Inferior parietal cortex (tissue), 1 donor: Measurements from ENCODE around the gene PLA2G4E.

Experiments
- DNase-seq: peaks from one replicate; pipeline ENCODE4 v3.0.0-alpha.2; 2016; ENCODE audit errors: extremely low spot score

The PLA2G4E gene

DNA sequence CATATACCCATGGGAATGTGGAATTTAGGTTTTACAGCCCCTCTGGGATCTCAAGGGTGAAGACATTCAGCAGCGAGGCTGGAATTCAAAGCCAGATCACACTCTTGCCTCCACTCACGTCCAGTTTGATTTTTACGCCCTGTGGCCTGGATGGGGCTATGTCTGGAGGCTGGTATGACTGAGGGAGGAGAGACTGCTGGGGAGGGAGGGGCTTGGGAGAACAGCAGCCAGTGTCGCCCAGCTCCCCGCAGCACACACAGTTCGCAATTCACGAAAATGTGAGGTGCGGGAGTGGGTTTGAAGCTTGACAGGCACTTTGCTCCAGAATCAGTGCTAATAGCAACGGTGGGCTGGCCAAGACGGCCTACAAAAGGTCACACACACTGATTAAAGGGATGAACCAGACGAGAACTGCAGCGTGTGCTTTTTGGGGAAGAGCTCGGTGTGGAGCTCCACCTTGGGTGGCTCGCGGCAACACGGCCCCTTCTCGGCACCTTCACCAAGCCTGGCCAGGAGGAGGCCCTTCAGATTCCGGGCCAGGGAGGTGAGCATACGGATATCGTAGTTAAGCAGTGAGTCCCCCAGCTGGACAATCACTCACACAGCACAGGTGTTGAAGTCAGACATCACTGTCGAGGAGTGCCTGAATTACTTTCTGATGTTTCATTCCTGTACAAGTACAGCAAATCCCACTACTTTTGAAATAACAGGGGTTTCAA, 64.9 kb downstream of the PLA2G4E start:
- DNase-seq: no peak

DNA sequence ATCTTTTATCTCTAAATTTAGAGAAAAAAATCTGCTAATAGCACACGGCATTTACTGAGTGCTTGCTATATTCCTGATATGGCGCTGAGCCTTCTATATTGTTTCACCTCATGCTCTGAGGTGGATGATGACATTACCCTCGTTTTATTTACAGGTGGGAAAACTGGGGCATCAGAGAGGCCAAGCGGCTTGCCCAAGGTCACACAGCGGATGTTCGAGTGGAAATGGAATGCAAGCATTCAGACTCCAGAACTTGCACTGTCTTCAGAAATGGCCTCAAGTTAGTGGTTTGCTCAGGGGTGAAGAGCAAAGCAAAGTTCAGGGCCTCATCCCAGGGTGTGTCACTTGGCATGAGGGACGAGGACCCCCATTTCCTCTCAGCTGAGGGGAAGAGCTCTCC, 65.7 kb downstream of the PLA2G4E start:
- DNase-seq: no peak

DNA sequence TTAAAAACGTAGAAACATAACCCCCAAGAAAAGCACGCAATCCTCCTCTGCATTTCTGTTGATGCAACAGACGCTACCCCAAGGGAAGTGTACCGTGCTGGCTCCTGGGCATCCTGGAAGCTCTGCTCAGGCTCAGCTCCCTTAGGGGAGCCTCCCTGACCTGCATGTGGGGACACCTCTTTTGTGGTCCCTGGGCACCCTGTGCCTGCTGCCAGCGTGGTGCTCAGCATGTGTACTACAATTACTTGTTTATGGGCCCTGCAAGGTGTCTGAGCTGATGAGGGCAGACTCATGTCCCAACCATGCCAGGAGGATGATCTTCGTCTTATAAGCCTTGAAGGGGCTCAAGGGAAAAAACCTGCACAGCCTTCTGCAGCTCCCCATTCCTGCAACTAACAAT, 66.8 kb downstream of the PLA2G4E start:
- no peak for DNase-seq

DNA sequence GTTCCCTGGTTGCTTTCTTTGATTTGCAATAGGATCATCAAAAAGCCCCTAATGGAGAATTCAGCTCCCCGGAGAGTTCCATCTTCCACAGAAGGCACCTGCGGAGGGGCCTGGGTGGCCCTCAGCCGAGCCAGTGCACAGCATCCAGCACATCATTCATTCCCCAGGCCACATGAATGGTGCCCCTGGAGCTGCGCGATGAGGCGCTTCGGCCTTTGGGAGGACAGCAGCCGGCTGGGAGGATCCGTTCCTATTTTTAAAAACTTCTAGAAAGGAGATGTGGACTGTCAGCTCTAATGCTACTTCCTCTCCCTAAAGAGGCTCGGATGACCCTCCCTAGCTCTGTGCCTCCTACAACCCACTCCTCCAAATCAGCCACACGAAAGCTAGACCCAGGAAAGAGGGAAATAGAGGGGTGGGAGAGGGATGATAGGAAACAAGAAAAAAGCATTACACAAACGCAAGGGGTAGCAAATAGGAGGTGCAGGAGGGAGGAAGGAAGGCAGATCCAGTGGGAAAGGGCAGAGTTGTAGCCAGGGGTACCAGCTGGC, 68.8 kb downstream of the PLA2G4E start:
- DNase-seq: no peak

DNA sequence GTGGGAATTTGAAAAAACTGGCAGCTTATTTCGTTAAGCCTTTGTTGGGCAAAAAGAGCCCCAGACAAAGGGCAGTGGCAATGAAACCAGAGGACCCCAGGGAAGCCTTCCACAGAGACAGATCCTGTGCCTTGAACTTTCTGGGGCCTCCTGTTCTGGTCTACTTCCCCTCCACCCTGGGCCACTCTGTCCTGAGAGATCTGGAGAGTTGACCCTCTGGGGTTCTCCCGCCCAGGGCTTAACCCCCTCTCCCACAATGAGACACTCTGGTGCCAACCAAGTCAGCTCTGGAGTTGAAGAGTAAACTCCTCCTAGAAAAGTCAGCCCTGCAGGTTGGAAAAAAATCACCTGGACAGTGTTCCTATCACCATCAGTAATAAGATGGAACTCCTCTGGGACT, 69.3 kb downstream of the PLA2G4E start:
- DNase-seq: no peak

DNA sequence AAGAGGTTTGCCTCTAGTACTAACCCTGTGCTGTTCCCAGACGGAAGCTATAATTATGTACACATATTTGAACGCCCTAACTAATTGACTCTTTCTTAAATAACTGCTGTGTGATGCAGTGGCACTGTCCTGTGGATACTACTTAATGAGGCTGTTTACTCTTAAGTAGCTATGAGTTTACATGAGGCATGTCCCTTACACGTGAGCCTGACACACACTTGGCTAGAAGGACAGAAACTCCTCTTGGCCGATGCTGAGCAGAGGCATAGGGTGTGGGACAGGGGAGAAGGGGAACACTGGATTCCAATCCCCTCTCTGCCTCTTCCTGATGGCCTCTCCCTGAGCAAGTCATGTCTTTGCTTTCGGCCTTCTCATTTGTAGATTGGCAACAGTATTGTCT, 70.4 kb downstream of the PLA2G4E start:
- DNase-seq: no peak

DNA sequence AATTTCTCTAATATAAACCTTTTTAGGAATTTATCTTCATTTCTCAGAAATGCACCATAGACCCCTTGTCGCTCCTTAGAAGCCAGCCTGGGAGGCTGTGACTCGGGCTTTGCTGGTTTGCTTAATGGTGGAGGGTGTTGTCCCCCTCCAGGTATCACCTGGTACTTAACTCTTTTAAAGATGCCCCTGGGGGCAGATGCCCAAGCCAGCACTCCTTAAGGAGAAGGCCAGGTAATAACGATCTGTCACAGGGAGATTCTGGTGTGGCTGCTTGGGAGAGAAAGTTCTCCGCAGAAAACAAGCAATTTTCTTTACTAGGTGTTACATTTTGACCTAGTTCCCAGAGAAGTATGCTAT, 70.7 kb downstream of the PLA2G4E start:
- DNase-seq: no peak

DNA sequence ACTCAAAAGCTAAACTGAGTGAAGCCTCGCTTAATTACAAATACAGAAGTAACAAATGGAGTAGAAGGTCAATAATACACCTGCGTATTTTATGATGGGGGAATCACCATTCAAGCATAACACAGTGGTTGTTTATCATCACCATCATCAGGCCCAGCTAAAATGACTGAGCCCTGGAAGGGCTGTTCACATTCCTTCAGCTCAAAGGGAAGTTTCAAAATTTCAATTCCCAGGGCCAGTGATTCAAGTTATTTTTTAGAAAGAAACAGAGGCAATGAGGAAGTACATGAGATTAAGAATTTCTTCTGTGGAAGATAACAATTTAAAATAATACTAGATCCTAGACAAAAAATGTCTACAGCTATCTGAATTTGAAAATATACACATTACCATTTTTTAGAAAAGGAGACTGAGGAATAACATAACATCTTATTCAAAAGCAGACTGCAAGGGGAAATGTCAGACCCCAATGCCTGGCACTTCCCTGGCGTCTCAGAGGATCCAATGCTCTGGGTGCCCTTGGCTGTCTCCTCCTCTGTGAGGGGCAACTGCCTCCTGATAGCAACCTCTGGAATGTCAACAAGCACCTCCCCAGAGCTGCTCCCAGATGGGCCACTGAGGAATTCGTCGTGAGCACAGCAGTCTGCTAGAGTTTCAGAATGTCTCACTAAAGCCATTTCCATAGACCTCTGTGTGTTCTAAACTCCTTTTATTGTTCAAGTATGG, 71.3 kb downstream of the PLA2G4E start:
- no peak for DNase-seq

DNA sequence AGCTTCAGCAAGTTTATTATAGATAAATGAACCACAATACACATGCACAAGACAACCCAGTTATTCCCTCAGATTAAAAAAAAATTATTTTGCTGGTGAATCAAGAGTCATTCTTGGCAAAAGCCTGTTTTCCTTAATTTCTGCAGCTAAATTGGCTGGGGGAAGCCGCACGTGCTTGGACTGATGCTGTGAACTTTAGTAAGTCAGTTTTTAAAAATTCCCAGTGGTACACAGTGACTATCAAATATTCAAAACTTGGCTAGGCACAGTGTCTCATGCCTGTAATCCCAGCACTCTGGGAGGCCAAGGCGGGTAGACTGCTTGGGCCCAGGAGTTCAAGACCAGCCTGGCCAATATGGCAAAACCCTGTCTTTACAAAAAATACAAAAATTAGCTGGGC, 72.4 kb downstream of the PLA2G4E start:
- DNase-seq: no peak

DNA sequence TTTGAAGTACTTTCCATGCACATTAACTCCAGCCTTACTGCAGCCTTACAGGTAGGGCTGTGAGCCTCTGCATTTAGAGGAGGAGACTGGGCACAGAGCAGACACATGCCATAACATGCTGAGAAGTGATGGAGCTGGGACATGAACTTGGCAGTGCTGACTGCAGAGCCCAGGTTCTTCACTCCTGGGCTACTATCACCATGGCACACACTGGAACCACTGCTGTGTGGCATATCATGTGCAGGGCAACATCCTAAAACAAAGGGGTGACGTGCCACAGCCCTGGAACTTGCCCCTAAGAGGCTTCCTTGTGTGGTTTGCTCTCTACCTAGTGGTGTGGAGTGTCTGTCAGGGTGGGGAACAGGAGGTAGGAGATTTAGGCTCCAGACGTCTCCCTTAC, 73.9 kb downstream of the PLA2G4E start:
- DNase-seq: no peak

DNA sequence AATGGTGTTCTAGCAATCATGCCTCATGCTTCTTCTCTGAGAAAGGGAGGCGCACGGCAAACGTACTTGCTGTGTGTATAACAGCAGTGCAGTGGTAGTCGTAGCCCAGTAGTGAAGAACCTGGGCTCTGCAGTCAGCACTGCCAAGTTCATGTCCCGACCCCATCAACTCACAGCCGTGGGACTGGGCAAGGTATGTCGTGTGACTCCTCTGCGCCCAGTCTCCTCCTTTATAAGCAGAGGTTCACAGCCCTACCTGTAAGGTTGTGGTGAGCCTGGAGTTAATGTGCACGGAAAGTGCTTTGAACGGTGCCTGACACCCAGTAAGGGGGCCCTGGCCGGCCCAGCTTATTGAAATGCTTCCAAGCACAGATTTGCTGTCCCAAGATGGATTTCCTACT, 75.1 kb downstream of the PLA2G4E start:
- DNase-seq: no peak

DNA sequence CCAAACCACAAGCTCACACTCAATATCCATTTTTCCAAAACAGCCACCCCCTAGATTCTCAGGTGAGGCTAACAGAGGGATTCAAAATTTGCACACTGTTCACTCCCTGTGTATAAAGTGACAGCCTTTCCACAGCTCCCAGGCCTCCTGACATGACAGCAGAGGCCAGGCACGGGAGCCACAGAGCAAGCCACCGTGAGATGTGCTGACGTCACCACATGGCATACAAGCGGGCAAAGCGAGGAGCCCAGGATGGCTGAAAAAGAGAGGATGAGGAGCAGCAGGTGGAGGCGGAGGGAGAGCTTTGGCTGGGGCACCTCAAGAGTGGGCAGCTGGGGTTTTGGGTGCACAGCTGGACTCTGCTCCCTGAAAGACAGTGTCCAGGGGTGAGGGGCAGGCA, 75.6 kb downstream of the PLA2G4E start:
- DNase-seq: no peak

DNA sequence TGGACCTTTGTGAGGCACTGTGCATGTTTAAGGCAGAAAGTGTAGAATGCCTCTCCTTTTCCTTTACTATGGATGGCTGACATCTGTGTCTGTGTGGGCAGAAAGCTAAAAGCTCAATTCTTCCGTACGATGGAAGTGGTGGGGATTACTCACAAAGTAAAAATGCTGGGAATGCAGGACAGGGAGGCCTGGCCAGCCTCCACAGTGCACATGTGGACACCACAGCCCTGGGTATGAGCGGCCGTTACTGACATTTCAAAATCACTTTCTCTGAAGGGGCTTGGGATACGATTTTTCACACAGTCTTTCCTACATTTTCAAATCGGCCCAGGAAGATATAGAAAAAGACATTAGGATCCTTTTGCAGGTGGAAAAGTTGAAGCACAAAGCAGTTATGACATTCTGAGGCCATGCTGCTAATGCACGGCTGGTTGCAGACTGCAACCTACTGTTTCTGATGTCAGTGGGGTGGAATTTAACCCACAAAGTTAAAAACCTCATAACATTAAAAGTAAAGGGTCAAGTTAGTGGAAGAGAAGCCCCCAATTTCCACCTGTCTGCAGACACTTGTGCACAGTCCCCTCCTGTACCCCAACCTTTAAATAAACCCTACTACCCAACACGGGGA, 76.4 kb downstream of the PLA2G4E start:
- DNase-seq: no peak

DNA sequence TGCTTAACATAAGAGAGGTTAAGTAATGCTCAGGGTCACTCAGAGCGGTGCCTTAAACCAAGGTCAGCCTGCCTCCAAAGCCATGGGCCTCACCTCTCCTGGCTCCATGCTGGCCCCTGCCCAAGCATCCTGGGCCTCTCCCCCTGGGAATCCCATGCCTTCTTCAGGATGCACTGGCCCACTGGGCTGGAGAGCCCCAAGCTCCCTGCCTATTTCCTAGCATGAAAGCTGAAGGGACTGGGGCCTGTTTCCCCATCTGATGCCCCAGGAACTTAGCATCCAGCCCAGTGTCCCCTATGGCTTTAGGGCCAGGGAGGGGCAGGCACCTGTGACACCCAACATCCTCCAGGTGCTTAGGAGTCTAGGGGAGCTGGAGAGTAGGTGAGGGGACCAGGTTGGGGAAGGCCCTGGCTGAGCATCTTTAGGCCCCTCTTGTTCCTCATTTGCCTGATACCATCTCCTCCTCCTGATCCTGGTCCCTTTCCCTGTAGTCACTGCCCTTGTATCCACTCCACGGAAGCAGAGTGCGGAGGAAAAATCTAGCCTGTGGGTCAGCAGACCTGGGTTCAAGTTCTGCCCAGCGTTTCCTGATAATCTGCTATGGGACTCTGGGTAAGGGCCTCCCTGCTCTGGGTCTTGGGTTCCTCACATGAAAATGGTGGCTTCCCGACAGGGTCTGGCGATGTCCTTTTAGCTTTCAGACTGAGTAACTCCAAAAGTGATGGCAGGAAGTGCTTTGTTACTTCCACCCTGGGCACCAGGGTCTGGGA, 77.1 kb downstream of the PLA2G4E start:
- no peak for DNase-seq

DNA sequence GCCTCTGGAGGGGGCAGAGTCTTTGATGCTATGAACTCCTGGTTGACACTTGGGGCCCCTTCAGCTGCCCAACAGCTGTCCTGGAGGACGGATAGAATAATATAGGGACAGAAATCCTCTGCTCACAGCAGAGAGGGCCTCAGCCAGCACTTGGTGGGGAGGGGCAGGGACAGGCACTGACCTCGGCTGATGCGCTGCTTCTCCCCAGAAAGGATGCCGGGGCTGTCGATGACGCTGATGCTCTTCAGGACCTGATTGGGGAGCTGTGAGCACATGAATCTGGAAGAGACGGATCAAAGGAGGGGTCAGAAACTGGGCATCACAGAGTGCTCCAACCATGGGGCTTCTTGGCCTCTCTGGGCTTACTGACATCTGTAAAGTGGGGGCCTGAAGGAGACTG, 78.0 kb downstream of the PLA2G4E start:
- no peak for DNase-seq

DNA sequence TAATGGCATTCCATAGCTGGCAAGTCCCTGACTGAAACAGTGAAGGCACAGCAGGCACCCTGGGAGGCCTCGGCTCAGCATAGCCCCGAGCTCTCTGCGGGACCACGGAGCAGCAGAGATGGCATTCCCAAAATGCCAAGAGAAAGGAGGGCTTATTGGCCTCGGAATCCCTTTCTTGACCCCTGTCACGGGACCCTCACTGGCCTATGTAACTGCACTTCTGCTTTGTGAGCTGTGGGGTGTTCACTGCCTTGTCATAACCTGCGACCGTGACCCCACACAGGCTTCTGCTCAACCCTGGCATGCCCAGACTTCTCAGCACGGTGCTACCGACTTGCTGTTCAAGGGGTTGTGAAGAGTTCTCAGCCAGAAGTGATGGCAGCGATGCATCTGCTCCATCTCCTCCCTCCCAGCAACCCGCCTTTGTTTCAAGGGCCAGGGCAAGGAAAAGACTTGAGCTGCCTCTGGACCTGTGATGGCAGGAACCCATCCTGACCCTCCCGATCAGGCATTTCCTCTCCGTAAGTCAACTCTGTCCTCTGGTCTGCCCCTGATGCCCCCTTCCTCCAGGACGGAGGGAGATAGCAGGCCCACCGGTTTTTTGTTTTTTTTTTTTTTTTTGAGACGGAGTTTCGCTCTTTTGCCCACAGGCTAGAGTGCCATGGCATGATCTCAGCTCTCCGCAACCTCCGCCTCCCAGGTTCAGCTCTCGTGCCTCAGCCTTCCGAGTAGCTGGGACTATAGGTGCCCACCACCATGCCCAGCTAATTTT, 79.0 kb downstream of the PLA2G4E start:
- no peak for DNase-seq

DNA sequence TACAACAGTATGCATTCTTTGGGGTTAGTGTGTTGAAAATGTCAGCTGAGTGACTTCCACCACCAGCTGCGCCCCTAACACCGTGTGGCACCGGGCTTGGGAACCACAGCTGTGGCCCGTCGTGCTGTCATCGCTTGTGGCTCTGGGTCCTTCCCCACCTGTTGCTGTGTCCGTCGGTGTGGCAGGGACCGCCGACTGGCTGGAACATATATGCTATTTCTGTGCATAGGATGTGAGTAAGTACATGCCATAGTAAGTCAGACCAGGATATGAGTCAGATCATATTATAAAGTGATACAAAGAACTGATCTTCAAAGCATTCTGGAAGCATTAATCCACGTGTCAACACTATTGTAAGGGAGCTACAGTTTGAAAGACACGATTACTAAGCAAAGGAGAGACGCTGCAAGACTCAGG, 80.4 kb downstream of the PLA2G4E start:
- DNase-seq: no peak

DNA sequence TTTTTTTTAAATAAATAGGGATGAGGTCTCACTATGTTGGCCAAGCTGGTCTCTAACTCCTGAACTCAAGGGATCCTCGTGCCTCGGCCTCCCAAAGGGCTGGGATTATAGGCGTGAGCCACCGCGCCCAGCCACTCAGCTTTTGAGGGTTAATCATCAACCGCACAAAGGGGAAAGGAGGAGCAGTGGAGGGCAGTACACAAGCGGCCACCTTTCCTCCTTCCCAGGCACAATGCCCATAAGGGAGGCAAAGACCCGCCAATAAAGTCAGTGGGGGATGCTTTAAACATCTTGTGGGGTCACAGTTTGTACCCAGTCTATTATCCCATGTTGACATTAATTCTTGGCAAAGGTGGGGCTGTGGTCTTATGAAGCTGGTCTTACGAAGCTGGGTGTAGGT, 80.9 kb downstream of the PLA2G4E start:
- DNase-seq: no peak

DNA sequence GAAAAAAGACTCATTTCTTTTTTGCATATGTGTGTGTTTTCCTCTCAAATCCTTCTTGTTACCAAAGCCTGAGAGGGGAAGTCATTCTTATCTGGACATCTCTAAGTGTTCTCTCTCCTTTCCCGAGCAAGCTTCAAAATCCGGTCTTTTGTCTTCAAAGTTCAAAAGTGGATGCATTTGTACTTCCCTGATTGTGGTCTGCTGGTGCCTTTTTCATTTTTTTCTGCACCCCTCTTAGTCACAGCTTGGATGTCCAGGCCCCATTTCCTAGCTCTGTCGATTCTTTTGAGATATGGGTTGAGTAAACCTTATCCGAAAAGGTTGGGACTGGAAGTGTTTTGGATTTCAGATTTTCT, 83.3 kb downstream of the PLA2G4E start:
- no peak for DNase-seq

DNA sequence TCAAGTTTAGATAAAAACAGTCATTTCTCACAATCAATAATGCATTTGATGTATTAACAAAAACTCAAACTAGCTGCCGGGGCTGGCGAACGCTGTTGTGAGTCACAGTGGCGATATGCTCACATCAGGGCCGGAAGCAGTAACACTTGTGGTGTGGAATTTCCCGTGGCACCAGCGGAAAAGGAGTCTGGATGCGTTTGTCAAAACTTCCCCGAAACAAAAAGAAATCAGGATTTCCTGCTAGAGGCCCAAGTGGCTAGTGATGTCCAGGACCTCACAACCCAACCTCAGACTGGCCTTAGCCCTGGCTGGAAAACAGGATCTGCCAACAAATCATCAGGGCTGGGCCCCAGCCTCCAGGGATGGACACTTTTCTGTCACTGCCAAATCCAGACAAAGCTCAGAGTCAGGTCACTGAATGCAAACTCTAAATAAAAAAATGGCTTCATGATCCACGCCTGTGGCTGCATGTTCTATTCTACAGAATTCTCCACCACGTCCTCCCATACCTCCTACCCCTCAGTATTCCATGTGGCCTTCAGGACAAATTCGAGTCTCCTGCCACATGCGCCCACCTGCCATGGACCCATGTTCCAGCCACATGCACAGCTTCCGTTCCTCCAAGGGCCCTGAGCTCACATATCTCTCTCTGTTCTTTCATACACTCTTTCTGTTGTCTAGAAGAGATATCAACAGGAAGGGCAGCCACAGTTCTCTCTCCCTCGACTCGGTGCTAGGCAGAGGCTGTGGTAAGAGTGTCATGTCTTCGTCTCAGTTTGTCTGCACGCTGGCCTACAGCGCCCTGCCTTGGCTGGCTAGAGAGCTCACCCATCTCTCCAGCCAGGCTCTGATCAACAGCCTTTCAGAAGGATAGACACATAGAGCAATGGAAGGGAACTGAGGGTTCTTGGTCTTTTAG, 83.9 kb downstream of the PLA2G4E start:
- DNase-seq: peak; percentile 13
